GM19043 (cell line): Measurements from ENCODE around the gene STUB1.

Source experiments
- ATAC-seq: cut with Tn5 transposase; IDR thresholded peaks from one replicate; pipeline ENCODE4 v1.9.1; 2021; ENCODE audit warnings: low read depth; ENCODE audit not compliant: unreplicated experiment

The STUB1 gene

DNA sequence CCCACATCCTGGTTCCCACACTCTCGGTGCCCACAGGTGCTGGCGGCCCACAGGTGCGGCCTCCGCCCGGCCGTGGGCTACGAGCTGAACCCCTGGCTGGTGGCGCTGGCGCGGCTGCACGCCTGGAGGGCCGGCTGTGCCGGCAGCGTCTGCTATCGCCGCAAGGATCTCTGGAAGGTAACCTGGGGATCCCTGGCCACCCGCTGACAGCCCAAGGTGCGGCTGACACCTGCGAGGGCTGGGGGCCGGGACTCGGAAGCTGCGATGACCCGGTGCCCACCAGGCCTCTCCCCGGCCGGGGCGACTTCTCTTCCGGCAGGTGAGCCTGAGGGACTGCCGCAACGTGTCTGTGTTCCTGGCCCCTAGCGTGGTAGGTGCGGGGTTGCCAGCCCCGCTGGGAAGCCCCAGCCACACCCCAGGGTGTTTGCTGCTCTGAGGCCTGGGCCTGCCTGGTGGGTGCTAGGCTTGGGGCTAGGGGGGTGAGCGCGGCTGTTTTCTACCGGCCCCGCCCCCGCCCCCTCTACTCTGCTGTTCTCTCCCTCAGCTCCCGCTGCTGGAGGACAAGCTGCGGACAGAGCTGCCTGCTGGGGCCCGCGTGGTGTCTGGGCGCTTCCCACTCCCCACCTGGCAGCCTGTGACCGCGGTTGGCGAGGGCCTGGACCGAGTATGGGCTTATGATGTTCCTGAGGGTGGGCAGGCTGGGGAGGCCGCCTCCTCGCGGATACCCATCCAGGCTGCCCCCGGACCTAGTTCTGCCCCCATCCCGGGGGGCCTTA is 41.7 kb downstream of the STUB1 start:
- ATAC-seq: no peak

DNA sequence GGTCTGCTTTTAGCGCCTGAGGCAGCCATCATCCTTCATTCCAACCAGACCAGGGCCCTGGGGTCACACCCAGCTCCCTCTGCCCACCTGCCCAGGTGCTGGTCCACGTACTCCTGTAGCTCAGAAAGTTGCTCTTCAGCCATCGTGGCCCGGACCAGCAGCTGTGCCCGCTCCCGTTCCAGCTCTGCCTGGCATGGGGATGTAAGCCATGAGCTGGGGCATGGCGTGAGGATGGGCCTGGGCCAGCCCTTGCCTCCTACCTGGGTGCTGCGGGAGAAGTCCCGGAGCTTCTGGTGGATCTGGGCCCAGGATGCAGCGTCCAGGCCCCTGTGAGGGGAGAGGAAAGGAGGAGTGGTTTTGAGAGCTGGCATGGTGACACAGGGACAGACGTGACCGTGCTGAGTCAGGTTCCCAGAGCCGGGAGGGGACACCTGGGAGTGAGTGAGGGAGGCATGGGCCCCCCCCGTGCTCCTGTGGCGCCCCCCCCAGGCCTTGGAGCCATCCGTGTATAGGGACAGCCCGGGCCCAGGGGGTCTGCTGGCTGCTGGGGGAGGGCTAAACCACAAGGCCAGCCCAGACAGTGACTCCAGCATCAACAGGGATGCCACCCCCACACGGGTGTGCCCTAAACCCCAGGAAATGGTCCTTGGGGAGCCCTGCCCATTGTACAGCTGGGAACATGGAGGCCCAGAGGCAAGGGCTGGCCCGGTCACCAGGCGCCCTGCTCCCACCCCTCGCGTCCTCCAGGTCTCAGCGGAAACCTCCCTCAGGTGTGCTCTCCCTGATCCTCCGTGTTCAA is 42.8 kb downstream of the STUB1 start:
- ATAC-seq: no peak

DNA sequence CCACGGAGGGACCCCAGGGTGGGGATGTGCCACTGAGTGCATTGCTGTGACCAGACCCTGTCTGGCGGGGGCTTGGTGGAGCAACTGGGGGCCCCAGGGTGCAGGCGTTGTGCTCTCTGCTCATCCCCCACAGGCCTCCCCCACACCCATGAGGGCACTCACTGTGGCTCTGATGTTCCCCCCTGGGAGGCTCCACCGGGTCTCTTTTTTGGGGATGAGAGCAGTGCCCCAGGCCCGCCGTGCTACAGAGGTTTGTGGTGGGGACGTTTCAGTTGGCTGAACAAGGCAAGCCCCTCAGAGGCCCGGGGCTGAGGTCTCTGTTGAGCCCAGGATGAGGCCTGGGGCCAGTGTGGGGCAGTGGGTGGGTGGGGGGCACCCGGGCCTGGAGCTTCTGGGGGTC is 43.5 kb downstream of the STUB1 start:
- no peak for ATAC-seq

DNA sequence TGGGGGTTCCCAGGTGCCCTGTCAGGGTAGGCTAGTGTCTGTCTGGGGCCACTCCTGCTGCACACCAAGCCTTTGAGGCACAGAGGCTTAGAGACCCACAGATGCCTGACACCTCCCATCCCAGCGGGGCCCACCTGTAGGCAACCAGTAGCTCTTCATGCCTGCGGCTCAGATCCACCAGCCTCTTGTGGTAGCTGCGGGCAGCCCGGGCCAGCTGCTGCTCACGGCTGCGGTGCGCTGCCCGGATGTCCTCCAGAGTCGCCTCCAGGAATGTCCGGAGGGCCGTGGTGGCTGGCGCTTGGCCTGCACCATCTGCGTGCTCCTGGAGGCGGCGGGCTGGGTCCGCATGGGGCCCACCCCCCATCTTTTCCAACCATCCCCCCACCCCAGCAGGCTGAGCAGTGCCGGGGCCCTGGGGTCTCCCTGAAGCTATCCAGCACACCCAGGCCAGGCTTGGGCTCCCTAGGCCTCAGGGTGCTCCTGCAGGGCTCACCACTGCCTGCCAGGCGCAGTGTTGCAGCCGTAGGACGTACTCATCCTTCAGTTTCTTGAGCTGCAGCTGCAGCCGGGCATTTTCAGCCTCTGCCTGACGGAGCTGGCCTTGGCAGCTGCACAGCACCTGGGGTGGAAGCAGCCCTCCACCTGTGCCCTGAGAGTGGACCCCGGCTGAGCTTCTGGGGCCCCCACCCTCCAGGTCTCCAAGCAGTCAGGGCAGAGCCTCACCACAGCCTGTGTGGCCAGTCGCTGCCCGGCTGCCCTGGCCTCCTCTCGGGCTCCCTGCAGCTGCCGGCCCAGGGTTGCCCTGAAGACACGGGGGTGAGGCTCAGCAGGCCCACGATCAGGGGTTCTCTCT is 44.2 kb downstream of the STUB1 start:
- ATAC-seq: no peak

DNA sequence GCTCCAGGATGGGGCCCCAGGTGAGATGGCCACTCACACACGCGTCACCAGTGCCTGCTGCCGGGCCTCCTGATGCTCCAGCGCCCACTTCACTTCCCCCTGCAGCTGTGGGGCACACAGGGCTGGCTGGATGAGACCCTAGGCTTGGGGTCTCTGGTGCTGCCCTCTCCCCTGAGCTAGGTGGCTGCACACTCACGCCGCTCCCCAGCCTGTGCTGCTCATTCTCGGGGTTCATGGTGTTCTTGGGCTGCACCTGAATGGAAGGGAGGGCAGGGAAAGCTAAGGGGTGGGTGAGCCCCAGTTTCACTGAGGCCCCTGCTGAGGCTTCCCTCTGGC is 44.8 kb downstream of the STUB1 start:
- no peak for ATAC-seq

DNA sequence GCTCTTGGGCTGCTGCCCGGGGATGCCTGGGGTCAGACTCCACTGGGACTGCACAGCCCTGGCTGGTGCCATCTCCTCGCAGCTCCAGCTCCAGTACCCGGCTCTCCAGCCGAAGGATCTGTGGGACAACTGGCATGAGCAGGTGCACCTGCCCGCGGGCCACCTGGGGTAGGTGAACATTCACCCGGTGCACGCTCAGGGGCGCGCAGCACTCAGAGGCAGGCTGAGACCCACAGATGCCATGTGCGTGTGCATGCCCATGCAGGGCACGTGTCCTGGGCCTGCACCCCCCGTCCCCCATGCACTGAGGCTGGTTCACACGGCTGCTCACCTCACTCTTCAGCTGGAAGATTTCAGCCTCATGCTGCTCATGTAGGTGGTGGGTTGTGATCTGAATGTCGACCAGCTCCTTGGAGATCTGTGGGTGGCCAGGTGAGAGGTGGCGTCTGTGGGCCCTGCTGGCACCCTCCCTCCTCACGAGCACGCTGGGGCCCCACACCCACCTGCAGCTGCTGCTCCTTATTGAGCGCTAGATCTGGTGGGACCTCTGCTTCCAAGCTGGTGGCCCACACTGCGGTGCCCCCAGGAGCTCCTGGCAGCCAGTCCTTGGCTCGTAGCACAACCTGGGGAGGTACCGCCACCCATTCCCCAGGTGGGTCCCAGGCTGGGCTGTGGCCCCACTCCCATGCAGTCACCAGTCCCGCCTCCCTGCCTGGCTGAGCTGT is 45.4 kb downstream of the STUB1 start:
- ATAC-seq: no peak

DNA sequence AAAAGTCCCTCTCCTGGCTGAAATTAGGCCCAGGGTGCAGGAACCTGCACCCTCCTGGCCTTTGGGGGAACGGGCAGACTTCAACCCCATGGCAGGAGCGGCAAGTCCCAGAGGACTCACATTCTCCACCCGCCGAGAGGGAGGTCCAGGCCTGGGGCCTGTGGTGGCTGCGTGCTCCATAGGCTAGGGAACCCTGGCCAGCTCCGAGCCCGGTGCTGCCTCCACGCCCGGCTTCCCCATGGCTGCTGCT is 45.9 kb downstream of the STUB1 start:
- ATAC-seq: no peak

DNA sequence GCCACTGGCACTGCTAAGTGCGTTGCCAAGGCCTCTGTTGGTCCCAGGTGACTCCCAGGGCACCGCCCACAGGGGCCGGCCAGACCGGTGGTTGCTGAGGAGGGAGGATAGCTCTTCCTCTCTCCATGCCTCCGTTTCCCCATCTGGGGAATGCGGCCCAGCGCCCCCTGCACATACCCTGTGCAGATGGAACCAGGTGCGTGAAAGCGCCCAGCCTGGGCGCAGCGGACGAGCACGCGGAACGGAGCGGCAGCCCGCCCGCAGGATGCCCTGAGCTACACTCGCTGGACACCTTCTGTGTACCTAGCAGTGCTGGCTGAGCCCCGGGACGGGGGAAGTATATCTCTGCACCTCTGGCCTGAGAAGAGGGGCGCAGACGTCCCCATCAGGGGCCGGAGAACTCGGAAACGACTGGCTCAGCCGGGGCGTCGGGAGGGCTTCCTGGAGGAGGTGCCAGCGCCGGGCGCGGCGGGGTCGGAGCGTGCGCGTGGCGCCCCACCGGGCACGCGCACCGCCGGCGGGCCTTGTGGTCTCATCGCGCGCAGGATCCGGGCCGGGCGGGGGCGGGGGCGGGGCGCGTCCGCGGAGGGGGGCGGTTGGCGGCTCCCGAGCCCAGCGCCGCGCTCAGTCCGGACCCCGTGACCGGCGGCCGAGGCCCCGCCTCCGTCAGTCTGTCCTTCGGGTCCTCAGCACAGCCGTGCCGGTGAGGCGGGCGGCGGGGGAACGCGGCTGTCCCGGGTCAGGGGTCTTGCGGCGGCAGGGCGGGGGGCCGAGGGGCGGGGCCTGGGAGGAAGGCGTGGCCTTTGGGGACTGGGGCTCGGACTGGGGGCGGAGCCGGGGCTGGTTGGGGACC is 46.5 kb downstream of the STUB1 start, which contains the start of the genes CCDC78 and HAGHL:
Gene CCDC78, minus strand, starts transcription at position 6 of the 853 bp plus-strand sequence. CDS start 76 bp downstream, outside the sequence.
Gene HAGHL, plus strand, starts transcription at position 669 of the 853 bp plus-strand sequence. CDS start 404 bp downstream, outside the sequence.
- no peak for ATAC-seq

DNA sequence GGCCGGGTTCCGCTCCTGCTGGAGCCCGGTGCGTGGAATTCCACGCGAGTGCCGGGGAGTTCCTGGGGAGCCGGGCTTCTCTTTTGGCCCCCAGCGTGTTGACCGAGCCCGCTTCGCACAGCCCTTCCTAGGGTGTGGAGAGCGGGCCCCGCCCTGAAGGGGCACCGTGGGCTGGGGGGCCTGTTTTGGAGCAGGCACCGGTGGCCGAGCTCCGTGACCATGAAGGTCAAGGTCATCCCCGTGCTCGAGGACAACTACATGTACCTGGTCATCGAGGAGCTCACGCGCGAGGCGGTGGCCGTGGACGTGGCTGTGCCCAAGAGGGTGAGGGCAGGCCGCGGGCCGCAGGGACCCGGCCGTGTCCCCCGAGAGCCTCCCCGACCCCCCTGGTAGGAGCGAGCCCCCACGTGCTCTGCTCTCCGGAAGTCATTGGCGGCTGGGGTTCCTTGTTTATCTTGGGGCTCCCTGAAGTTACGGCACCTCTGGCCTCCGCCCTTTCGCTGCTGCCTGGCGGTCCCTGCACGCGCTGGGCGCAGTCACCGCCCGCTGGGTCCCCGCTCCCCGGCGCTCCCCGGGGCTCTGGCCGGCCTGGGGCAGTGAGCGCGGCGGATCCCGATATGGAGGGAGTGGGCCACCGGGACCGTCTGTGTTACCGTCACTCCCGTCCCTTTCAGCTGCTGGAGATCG is 47.2 kb downstream of the STUB1 start:
- no peak for ATAC-seq

DNA sequence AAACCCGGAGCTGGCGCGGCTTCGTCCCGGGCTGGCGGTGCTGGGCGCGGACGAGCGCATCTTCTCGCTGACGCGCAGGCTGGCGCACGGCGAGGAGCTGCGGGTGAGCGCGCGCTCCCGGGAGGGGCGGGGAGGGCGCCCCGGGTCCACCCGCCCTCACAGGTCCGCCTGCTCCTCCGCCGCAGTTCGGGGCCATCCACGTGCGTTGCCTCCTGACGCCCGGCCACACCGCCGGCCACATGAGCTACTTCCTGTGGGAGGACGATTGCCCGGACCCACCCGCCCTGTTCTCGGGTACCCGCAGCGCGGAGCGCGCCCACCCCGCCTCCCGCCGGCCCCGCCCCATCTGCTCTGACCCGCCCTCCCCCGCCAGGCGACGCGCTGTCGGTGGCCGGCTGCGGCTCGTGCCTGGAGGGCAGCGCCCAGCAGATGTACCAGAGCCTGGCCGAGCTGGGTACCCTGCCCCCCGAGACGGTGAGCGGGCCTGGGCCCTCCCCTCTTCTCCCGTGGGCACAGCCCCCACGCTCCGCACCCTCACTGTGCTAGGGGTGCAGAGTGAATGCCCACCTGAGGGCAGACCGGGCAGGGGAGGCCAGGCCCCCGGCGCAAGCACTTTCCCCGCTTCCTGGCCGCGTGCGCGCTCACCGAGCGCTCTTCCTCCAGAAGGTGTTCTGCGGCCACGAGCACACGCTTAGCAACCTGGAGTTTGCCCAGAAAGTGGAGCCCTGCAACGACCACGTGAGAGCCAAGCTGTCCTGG is 48.1 kb downstream of the STUB1 start:
- ATAC-seq: no peak

DNA sequence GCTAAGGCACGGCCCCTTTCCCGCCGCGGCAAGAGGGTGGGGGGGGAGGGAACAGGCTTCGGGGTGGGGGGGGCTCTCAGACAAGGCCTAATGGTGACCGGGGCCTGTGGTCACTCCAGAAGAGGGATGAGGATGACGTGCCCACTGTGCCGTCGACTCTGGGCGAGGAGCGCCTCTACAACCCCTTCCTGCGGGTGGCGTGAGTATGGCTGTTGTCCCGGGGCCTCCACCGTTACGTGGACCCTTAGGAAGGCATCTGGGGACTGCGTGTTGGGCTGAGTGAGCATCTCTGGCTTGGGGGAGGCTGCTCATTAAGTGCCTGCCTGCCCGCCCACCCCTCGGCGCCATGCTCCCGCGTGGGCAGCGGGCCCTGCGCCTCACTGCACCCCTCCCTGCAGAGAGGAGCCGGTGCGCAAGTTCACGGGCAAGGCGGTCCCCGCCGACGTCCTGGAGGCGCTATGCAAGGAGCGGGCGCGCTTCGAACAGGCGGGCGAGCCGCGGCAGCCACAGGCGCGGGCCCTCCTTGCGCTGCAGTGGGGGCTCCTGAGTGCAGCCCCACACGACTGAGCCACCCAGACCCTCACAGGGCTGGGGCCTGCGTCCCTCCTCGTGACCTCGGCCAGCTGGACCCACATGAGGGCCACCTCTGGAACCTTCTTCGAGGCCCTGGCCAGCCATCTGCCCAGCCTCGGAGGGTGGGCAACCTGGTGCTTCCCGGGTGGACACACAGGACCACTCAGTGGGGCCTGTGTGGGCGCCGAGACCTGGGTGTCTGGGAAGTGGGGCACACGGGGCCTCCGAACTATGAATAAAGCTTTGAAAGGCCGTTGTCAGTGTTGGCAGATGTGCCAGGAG is 48.9 kb downstream of the STUB1 start:
- ATAC-seq: no peak

DNA sequence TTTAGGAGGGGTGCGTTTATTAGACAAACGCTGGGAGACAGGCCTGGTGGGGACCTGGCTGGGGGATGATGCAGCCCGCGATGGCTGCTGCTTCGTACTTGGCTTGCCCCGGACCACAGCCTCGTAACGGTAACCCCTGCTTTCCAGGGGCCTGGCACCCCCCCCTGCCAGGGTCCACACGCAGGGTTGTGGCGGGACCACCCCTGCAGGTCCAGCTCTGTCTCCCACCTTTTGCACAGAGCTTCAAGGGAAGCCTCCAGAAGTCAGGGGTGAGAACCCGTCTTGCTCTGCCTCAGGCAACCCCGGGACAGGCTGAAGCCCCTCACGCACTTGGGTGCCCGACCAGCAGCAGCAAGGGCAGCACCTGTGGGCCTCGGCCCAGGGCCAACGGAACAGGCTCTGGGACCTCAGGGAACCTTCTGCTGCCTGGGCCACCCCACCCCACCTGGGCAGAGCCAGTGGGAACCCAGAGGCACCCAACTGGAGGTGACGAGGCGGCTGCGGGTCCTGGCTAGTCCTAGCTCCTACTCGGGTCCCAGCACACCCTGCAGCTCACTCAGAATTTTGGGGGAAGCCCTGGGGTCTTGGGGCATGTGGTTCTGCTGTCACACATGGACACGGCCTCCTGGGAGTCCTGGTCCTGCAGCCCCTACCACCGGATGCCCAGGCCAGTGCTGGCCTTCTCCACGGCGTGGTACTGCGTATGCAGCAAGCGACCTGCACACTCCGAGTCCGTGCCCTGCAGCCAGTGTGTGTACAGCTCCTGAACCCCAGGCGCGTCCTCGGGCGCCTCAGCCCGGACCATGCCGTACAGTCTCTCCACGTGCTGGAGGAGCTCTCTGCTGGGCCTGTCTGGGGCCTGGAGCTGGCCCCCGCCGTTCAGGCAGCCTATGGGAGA is 49.8 kb downstream of the STUB1 start:
- no peak for ATAC-seq

DNA sequence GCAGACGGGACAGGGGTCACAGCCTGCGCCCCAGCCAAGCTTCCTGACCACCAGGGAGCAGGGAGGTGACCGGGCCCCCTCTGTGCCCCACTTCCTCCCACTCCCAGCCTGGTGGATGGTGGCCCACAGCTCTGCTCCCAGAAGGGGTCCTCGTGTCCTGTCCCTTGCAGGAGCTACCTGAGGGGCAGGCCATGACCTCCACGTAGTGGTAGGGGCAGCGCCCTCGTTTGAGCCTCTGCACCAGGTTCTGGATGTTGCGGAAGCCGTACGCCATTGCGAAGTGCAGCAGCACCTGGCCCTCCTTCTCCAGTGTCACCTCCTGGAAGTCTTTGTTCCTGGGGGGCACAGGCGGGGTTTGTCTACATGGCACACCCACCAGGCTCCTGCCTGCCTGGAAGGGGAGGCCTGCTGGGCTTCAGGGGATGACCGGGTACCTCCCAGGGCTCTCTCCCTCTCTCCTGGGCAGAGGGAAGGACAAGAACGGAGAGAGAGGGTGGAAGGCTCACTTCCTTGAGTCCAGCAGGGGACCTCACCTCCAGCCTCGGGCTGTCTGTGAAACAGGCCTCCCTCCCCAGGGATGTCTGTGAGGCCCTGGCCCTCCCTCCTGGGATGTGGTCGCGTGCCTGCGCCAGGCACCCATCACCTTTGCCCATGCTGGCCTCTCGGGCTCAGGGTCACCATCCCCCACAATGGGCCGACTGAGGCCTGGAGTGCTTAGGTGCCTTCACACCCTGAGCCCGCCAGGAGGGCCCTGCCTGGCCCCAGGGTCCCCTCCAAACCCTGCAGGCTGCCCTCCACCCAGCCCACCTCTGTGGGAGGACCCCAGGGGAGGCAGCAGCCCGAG is 50.7 kb downstream of the STUB1 start:
- ATAC-seq: no peak

DNA sequence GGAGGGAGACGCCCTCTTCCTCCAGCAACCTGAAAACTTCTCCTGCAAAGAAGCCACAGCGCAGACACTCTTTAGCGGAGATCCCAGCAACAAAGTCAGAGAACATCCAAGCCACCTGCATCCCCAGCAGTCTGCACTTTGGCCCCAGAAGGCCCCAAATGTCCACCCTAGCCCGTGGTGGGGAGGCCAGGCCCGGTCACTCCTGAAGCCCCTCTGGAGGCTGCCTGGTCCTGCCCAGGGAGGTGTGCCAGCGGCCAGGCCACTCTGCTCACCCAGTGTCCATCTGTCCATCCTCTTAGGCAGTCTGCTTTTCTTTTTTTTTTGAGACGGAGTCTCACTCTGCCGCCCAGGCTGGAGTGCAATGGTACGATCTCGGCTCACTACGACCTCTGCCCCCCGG is 52.1 kb downstream of the STUB1 start:
- ATAC-seq: no peak
